GM21381 (cell line): ENCODE data around the gene MED28.
A peak's percentile ranks its signal among the peaks of the same experiment; 100 is the strongest.
"Not testable (repeated sequence)": the region's sequence is repeated elsewhere in the genome, so short reads cannot be mapped to it uniquely, and the experiment has no call there.

Experiments used
- ATAC-seq: cut with Tn5 transposase; IDR thresholded peaks from one replicate; pipeline ENCODE4 v1.9.1; 2021; ENCODE audit warnings: mild to moderate bottlenecking, moderate library complexity; ENCODE audit not compliant: unreplicated experiment

The MED28 gene, protein sequence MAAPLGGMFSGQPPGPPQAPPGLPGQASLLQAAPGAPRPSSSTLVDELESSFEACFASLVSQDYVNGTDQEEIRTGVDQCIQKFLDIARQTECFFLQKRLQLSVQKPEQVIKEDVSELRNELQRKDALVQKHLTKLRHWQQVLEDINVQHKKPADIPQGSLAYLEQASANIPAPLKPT

DNA sequence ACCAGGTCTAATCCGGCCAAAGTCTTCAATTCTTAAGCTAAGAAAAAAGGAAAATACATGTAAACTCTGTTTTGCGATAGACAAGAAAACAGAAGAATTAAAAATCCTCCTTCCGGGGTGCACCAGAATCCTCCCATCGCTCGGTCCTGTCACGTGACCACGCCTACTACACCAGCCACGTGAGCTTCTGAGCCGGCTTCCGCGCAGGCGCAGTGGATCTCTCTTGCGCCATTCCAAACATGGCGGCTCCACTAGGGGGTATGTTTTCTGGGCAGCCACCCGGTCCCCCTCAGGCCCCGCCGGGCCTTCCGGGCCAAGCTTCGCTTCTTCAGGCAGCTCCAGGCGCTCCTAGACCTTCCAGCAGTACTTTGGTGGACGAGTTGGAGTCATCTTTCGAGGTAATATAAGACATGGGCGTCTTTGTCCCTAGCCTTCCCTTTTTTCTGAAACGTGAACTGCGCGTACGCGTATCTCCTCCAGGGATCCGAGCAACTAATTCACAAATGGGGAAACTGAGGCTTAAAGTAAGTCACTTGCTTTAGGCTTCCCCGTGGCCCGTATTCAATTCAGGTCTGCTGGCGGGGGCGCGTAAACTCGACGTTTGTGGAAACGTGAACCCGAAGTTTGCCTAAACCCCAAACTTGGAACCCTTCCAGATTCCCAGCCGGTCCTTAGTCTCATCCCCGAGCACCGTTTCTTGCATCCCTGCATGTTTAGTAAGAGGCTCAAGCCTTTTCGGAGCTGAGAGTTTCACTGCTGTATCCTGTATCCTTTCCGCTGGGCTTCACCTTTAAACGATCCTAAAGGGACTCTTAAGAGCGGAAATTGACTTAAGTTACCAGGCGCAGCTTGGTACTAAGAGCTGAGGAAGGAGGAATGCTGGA, at the start of gene MED28:
Gene MED28 (plus strand): TSS at position 226 of the 884 bp plus-strand sequence. CDS start 14 bp downstream, at position 240.
- peak; percentile 94 for ATAC-seq

DNA sequence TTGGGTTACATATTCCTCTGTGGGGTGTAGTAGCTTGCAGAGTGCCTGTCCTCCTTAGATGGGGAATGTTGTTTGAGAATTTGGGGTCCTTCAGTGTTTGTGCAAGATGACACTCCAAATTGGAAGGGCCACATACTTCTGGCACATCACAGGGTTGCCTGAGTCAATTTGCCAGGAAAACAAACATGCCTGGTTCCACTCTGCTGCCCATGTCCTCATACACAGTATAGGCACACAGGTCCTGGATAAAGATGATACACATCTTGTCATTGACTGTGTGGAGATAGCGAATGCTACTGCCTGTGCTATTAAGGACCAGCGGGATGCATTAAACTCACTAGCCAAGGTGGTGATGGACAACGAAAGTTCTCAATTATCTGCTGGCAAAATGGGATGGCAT, 48.6 kb upstream of the MED28 start:
- no peak for ATAC-seq

DNA sequence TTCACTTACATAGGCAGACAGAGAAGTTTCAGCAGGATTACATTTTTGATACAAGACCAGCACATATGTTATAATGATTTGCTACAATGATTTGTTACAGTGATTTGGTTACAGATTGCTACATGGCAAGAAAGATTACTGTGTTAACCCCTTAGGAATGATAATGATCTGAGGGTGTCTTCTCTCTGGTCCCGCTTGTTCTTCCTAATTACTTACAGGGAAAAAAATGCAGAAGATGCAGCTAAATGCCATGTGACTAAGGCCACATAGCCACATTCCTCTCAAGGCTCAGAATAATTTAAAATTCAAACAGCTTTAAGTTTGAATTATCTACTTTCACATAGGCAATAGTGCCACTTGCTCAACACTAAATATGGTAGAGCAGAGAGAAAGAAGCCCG, 47.2 kb upstream of the MED28 start:
- ATAC-seq: no peak

DNA sequence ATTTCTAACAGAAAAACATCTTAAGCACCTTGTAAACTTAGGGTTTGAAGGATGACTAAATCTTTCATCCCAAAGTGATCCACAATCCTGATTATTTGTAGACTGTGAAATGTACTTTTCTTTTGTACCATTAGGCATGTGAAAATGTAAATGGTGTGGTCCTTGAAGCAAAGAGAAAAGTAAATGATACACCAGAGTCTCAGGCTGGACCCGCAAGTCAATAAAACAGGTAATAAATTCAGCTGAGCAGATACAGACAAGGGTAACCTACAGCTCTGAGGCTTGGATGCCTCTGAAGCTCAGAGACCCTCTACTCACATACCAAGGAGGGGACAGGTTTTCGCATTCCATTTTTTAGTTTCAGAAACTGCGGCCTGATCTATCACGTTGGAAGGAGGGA, 40.2 kb upstream of the MED28 start:
- ATAC-seq: no peak

DNA sequence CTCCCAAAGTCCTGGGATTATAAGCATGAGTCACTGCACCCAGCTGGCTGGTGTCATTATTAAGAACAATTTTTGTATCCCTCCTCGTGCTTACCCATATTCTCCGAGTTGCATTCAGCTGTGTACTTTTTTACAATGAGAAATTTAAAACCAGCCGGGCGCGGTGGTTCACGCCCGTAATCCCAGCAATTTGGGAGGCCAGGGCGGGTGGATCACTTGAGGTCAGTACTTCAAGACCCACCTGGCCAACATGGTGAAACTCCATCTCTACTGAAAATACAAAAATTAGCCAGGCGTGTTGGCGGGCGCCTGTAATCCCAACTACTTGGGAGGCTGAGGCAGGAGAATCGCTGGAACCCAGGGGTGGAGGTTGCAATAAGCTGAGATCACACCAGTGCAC, 39.3 kb upstream of the MED28 start:
- ATAC-seq: not testable (repeated sequence)

DNA sequence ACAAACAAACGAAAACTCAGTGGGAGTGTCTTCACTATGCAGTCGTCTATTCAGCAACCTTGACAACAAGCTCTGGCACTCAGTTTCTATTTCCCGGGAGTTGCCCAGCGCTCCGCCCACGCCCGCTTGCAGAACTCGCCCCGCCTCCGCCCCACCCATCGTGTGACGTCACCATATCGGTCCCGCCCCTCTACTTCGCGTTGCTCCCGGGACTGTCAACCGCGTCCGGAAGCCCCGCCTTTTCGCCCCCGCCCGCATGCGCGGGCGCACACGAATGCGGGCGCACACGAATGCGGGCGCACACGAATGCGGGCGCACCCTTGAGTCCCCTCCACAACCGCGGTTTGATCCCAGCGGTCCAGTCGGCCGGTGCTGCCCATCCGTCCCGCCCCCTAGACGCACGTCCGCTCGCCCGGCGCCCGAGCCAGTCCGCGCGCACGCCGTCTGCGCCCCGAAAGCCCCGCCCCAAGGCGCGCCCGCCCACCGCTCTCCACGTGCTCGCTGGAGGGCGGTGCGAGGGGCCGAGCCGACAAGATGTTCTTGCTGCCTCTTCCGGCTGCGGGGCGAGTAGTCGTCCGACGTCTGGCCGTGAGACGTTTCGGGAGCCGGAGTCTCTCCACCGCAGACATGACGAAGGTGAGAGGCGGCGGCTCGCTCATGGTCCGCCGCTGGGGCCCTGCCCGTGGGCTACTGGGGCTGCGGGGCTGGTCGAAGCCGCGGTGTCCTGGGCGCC, 37.3 kb upstream of the MED28 start, which contains the start of gene LAP3:
Gene LAP3 (plus strand): TSS at position 267 of the 733 bp plus-strand sequence. CDS start 268 bp downstream, at position 535.
- peak; percentile 74 for ATAC-seq

DNA sequence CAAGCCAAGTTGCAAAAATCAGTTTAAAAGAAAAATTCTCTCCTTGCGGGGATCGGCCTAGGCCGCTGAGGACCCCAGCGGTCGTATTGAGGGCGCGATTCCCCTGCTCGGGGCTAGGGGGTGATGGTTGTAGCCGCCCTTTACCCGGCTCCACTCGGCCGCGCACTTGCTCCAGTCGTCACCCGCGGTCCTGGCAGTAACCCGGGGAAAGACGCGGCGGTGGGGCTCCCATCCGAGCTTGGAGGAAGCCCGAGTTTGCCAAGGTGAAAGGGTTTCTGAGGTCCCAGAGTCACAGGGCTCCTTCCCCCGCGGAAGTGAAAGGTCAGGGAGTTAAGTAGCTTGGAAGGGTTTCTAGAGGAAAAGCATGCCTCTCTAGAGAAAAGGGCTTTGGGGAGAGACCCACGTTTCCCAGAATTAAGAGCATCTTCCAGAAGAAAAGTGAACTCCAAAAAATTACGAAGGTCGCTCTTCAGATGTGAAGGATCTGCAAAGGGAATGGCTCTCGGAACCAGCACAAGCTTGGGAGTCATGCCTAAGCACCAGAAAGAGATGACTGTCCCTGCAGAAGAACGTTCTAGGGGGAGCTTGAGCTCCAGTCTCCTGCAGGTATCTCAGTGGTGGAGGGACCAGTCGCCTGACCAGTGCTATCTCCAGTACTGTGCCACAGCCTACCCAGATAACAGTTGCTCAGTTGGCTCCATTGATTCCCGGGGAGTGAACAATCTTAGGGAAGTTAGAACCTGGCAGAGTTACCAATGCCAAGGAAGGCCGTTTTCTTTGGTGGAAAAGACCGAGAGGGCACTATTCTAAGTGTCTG, 36.6 kb upstream of the MED28 start:
- ATAC-seq: peak; percentile 17

DNA sequence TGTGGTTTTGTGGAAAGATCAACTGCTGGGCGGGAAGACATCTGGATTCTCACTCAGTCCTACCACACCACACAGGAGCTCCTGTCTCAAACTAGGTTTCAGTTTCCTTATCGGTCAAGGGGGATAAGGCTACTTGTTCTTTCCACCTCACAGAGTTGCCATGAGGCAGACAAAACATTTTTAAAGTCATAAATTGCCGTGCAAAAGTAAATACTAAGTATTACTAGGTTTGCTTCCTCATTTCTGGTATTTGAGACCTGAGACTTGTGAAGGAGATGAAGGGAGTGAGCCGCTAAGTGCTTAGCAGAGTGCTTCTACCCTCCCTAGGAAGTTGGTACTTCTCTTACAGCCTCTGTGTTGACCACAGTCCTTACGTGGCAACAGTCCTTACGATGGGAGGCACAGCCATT, 36.0 kb upstream of the MED28 start:
- peak; percentile 26 for ATAC-seq

DNA sequence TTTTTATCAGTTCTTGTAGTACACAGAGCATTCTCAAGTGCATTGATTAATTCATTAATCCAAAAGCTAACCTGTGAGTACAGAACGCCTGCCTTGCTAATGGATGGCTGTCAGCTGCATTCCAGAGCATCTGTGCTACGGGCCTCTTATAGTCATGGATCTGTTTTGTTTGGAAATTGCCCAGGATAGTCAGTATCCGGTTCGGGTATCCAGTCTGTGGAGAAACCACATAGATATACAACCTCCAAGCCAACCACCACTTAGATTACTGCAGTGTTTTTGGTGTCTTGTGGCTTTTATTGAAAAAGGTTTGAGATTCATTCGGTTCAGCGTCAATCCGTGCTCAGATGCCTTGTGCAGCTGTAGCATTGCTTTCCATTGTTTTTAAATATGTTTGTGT, 33.5 kb upstream of the MED28 start:
- ATAC-seq: no peak

DNA sequence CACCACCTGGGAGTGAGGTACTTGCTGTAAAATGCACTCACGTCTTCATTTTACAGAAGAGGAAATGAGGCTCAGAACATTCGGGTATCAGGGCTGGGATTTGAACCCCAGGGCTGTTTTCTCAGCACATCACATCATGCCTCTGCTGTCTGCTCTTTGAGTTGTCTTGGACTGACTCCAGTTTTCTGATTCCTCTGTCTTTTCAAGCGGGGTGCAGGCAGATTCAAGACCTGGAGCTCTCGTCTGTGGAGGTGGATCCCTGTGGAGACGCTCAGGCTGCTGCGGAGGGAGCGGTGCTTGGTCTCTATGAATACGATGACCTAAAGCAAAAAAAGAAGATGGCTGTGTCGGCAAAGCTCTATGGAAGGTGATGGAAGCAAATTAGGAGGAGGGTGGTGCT, 31.2 kb upstream of the MED28 start:
- no peak for ATAC-seq

DNA sequence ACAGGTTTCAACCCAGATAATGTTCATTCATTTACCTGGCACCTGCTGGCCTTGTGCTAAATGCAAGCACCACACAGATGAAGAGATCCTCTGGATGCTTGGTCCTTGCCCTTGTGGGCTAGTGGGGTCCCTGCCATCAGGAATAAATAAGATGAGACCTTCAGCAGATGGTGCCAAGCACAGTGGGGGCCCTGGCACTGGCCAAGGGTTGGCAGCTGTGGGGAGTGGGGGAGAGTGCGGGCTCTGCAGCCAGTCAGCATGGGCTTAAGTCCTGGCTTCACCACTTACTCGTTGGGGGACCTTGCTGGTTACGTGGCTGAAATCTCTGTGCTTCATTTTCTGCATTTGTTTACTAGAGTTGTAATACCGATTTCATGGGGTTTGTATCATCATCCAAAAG, 30.5 kb upstream of the MED28 start:
- no peak for ATAC-seq

DNA sequence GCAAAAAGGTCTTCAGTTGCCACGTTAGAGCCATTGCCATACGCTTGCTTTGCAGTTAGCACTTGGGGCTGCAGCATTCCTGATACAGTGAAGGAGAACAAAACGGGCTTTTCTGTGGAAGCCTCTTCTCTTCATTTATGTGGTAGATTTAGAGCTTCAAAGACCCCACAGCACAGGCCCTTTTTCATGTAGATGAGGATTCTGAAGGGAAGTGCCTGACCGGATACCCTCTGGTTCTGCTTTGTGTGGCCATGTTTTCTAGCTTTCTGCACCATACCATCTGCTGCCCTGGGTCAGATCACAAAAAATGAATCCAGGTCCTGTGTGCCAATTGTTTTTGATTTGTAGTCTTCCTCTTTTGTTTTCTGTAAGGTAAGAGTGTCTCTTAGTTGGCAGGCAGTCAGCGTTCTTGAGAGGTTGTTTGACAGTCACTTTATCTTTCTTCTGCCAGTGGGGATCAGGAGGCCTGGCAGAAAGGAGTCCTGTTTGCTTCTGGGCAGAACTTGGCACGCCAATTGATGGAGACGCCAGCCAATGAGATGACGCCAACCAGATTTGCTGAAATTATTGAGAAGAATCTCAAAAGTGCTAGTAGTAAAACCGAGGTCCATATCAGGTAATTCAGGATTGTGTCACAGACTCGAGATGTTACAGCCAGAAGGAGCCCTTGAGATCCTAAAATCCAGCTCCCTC, 29.8 kb upstream of the MED28 start:
- ATAC-seq: no peak

DNA sequence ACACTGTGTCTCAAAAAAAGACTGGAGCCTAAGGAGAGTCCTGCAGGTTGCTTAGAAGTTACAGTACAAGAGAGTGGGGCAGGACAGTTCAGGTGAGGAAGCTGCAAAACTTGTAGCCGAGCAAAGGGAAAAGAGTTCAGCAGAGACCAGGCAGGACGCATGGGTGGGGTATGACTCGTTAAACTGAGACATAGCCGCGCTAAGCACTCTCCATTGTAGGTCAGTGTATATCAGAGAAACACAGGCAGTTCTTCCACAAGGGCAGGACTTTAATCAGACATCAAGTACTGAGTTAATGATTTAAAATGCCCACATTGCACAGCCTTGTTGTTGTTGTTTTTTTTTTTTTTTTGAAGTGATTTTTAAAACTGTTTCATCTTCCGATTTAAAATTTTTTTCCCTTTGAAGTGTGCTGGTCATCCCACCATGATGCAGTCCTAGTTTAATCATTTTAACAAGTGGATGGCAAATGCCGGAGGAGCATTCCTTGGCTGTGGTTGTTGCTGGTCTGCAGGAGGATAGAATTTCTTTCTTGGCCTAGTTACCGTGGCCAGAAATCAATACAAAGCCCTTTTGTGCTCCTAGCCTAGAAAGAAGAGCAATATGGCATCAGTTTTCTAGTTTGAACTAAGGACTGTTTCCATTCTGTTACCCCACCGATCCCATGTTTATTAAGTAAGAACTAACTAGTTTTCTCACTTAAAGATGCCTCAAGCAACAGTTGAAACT, 27.2 kb upstream of the MED28 start:
- no peak for ATAC-seq

DNA sequence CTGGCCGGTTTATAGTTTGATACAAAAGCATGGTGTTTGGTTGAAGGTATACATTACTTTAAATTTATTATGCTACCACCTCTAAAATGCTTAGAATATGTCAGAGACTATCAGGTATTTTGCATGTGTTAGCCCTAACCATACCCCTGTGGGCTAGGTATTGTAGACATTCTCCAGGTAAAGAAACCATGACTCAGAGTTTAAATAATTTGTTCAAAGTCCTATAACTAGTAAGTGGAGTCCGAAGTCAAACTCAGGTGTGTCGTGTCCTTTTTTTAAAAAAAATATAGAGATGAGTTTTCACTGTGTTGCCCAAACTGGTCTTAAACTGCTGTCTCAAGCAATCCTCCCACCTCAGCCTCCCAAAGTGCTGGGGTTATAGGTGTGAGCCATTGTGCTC, 25.1 kb upstream of the MED28 start:
- ATAC-seq: no peak

DNA sequence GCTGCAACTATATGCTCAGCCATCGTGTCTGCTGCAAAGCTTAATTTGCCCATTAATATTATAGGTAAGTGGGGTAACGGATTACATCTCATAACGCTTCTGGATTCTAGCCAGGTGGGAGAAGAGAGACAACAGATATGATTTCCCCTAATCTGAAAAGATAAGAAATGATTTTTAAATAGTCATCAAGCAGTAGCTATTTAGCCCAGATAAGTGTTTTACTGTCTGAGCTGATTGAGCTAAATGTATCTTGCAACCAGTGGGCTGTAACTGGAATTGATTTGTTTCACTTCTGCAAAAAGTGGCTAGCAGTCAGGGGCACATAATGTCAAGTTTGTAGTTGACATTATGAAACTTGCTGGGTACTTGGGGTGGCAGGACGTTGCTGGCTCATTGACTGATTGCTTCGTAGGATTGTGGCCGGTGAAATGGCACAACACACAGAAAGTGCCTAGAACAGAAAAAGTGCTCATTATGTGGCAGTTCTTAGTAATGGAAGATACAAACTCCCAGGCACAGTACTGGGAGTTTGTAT, 18.9 kb upstream of the MED28 start:
- ATAC-seq: peak; percentile 78

DNA sequence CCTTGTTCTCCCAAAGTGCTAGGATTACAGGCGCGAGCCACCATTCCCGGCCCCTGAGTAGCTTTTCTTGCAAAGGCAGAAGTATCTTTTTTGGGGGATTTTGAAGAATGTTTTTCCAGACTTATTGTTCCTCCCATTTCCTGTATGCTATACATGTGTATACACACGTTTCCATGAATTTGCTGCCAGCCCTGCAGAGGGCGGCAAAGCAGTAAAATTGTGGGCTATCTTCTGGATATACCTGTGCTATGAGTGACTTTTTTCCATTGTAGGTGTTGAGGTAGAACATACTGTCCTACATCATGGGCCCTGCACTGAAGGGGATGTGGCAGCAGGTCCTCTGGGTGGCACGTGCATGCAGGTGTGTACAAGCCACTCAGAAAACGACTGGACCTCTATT, 16.9 kb upstream of the MED28 start:
- ATAC-seq: no peak

DNA sequence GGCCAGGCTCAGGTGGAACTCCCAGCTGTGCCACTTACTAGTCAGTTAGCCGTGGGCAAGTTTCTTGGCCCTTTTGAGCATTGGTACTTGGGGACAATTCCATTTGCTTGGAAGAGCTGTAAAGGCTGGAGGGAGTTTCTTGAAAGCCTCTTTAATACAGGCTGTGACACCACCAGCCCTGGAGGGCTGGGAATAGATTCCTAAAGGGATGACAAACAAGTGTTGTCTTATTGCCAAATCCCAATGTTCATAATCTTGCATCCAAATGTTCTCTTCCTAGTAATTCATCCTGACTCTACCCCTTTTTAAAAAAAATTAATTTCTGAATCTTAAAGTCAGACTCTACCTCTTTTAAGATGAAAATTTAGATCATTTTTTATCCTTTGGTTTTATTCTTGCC, 14.6 kb upstream of the MED28 start:
- ATAC-seq: no peak

DNA sequence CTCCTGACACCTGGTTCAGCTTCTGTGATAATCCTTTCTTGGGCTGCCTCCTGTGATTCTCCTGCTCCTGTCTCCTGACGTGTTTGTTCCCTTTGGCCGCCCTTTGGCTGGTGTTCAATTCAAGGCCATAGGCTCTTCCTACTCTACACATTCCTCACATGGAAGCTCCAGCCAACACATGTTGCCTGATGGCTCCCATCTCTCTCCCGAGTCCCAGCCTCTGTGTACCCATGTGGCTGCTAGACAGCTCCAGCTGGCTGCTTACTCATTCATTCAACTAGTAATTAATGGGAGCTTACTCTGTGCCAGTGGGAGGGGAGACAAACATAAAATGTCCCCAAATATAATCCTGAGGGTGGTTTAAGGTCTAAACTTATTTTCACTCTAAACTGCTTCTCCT, 9.2 kb upstream of the MED28 start:
- no peak for ATAC-seq

DNA sequence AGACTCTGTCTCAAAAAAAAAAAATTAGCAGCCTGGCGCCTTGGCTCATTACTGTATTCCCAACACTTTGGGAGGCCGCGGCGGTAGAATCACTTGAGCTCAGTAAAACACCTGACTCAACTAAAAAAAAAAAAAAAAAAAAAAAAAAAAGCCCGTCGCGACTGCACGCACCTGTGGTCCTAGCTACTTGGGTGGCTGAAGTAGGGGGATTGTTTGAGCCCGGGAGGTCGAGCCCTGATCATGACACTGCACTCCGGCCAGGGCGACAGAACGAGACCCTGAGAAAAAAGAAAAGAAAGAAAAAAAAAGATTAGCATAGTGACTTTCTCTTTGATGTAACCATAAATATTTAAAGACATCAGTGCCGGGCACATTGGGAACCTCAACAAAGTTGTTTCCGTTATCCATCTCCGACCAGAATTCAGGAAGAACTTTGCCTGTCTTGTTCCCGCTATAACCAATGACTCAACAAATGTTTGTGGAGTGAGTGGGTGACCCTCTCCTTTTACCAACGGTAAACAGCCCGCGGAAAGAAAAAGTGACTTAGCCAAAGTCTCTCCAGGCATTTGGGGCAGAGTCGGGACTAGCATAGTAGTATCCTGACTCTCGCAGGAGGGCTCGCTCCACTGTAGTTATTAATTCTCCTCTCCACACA, 553 bp upstream of the MED28 start:
- peak; percentile 46 for ATAC-seq
